Epithelial cell of esophagus (primary cell): Measurements from ENCODE around the gene CAPG.
A peak's percentile ranks its signal among the peaks of the same experiment; 100 is the strongest.

Source experiments
- DNase-seq: peaks from one replicate; pipeline ENCODE4 v3.0.0; 2010; ENCODE audit warnings: low read depth
- H3K4me3 ChIP-seq: 2 replicates; pipeline ENCODE4 v1.5.1; 2011; ENCODE audit warnings: mild to moderate bottlenecking, low read length, control low read depth
- TF ChIP-seq, protein P1 (sequence below): IDR thresholded peaks from 2 replicates; pipeline ENCODE4 v1.5.1; 2011; ENCODE audit warnings: low read depth, mild to moderate bottlenecking, low read length, control low read depth, inconsistent platforms; ENCODE audit not compliant: insufficient read depth; ENCODE audit errors: missing control alignments

CAPG gene

GRCh38 chr2:85409845-85410583 is at the start of gene CAPG:
Gene CAPG (minus strand): TSS chr2:85410366. CDS start chr2:85402145, 8,221 bp downstream.
- TF ChIP-seq, protein P1, sequence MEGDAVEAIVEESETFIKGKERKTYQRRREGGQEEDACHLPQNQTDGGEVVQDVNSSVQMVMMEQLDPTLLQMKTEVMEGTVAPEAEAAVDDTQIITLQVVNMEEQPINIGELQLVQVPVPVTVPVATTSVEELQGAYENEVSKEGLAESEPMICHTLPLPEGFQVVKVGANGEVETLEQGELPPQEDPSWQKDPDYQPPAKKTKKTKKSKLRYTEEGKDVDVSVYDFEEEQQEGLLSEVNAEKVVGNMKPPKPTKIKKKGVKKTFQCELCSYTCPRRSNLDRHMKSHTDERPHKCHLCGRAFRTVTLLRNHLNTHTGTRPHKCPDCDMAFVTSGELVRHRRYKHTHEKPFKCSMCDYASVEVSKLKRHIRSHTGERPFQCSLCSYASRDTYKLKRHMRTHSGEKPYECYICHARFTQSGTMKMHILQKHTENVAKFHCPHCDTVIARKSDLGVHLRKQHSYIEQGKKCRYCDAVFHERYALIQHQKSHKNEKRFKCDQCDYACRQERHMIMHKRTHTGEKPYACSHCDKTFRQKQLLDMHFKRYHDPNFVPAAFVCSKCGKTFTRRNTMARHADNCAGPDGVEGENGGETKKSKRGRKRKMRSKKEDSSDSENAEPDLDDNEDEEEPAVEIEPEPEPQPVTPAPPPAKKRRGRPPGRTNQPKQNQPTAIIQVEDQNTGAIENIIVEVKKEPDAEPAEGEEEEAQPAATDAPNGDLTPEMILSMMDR: no peak
- H3K4me3 ChIP-seq: peak within 1 kb of the TSS; percentile 27
- peak; percentile 70 for DNase-seq

DNA sequence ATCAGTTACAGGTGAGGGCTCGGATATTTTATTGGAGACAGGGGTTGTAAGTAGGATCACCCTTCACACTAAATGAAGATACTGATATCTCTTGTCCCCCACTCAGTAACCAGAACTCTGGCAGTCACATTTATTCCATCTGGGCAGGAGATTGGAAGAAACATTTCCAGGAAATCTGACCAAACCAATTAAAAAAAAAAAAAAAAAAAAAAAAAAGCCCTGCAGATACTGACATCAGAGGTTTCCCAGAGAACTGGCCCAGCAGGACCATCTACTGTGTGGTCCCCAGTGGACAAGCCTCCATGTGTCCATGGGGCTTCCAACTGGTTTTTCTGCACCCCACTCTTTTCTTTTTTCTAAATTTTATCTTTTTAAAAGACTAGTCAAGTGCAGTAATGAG is 49.6 kb upstream of the CAPG start:
- TF ChIP-seq, protein P1: no peak
- no peak for DNase-seq
- no peak overlapping the region for H3K4me3 ChIP-seq

- TF ChIP-seq, protein P1: no peak
- no peak for DNase-seq
- H3K4me3 ChIP-seq: no peak overlapping the region
These were observed 48.7 kb upstream of the CAPG start for GRCh38 chr2:85458601-85459563.

GRCh38 chr2:85457877-85458316 is 47.7 kb upstream of the CAPG start:
- DNase-seq: peak; percentile 92
- TF ChIP-seq, protein P1: no peak
- no peak overlapping the region for H3K4me3 ChIP-seq

DNA sequence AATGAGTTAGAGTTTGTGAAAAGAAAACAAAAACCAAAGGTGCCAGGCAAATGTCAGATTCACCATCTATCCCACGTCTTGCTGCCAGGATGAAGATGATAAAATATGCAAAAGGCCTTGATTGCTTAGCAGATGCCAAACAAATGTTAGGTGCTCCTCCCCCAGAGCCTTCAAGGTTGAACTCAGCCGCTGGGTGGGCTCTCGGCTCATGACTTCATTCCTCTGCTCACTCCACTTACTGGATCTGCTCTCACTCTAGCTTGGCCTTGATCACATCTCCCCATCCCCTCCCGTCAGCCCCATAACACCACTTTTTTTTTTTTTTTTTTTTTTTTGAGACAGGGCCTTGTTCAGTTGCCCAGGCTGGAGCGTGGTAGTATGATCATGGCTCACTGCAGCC is 46.9 kb upstream of the CAPG start:
- H3K4me3 ChIP-seq: no peak overlapping the region
- TF ChIP-seq, protein P1: no peak
- DNase-seq: no peak

DNA sequence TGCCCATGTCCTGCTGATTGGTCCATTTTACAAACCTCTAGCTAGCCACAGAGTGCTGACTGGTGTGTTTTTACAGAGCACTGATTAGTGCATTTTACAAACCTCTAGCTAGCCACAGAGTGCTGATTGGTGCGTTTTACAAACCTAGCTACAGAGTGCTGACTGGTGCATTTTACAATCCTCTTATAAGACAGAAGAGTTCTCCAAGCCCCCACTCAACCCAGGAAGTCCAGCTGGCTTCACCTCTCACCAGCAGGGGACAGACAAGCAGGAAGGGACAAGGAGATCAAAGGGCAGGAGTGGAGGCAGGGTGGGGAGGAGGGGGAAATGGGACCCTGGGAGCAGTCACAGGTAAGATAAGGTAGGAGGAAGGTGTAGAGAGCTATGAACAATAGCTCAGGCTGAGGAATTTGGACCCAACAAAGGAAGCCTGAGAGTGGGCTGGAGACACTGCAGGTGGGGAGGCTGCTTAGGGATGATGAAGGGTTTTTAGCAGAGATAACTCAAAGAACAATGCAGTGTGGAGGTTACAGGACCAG is 45.5 kb upstream of the CAPG start:
- TF ChIP-seq, protein P1: no peak
- no peak overlapping the region for H3K4me3 ChIP-seq
- DNase-seq: no peak
